RWPE2 (cell line): ENCODE results near the gene ODR4.
"Not testable (repeated sequence)": the region's sequence is repeated elsewhere in the genome, so short reads cannot be mapped to it uniquely, and the experiment has no call there.

Source experiments
- ATAC-seq: fragments of 200-7000 bp; cut with Tn5 transposase; 3 replicates; pipeline ENCODE4 v1.9.1; 2021; ENCODE audit warnings: low read depth
- DNase-seq: peaks from one replicate; pipeline ENCODE4 v3.0.0-alpha.2; 2020; ENCODE audit warnings: low spot score
- H3K27ac ChIP-seq: fragments of 450-650 bp; 2 replicates; pipeline ENCODE4 v1.5.1; 2017; ENCODE audit warnings: mild to moderate bottlenecking; ENCODE audit not compliant: poor library complexity, severe bottlenecking
- H3K27me3 ChIP-seq: fragments of 250-450 bp; sonication (Bioruptor Pico); 2 replicates; pipeline ENCODE4 v1.5.1; 2021; ENCODE audit warnings: mild to moderate bottlenecking, moderate library complexity; ENCODE audit not compliant: insufficient read depth, poor library complexity, severe bottlenecking
- H3K36me3 ChIP-seq: fragments of 250-450 bp; sonication (Bioruptor Pico); 2 replicates; pipeline ENCODE4 v1.5.1; 2020; ENCODE audit warnings: low read depth, mild to moderate bottlenecking, moderate library complexity
- H3K4me1 ChIP-seq: fragments of 250-450 bp; sonication (Bioruptor Pico); 2 replicates; pipeline ENCODE4 v1.5.1; 2021; ENCODE audit warnings: mild to moderate bottlenecking, moderate library complexity; ENCODE audit not compliant: insufficient read depth, poor library complexity, severe bottlenecking
- H3K4me3 ChIP-seq: fragments of 250-450 bp; sonication (Bioruptor Pico); 2 replicates; pipeline ENCODE4 v1.5.1; 2021; ENCODE audit warnings: mild to moderate bottlenecking, moderate library complexity; ENCODE audit not compliant: severe bottlenecking
- H3K9me3 ChIP-seq: fragments of 250-450 bp; sonication (Bioruptor Pico); 2 replicates; pipeline ENCODE4 v1.5.1; 2021; ENCODE audit warnings: mild to moderate bottlenecking, moderate library complexity; ENCODE audit not compliant: severe bottlenecking
- TF ChIP-seq, protein P1 (sequence below): fragments of 450-650 bp; IDR thresholded peaks from one replicate; pipeline ENCODE4 v1.5.1; 2017; ENCODE audit warnings: mild to moderate bottlenecking, moderate library complexity; ENCODE audit not compliant: poor library complexity, severe bottlenecking

ODR4 gene

DNA sequence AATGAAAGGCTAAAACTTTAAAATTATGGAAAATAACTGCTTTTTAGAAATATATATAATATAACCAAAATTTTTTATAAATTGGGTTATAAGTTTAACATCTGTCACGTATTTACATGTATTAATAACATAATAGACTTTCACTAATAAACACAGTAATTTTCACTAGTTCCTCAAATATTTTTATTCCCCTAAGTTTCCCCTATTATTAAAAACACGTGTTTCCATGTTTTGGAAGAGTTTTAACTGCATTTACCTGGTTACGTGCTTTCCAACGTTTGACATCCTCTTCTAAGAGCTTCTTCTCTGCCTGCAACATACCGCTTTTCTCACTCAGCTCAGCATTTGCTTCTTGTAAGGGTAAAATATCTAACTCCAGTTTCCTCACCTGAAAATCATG lies 34.9 kb upstream of the ODR4 start:
- Histone ChIP-seq H3K27ac (no peak overlapping the region), H3K36me3 (peaks cover 100% of the 10 kb centered on the region), H3K4me1 (no peaks in the 10 kb centered on the region), H3K27me3 (no peaks in the 10 kb centered on the region), H3K9me3 (no peaks in the 10 kb centered on the region), H3K4me3 (no peak overlapping the region)
- DNase-seq = no peak
- ATAC-seq = no peak
- TF ChIP-seq, protein P1, sequence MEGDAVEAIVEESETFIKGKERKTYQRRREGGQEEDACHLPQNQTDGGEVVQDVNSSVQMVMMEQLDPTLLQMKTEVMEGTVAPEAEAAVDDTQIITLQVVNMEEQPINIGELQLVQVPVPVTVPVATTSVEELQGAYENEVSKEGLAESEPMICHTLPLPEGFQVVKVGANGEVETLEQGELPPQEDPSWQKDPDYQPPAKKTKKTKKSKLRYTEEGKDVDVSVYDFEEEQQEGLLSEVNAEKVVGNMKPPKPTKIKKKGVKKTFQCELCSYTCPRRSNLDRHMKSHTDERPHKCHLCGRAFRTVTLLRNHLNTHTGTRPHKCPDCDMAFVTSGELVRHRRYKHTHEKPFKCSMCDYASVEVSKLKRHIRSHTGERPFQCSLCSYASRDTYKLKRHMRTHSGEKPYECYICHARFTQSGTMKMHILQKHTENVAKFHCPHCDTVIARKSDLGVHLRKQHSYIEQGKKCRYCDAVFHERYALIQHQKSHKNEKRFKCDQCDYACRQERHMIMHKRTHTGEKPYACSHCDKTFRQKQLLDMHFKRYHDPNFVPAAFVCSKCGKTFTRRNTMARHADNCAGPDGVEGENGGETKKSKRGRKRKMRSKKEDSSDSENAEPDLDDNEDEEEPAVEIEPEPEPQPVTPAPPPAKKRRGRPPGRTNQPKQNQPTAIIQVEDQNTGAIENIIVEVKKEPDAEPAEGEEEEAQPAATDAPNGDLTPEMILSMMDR = no peak

DNA sequence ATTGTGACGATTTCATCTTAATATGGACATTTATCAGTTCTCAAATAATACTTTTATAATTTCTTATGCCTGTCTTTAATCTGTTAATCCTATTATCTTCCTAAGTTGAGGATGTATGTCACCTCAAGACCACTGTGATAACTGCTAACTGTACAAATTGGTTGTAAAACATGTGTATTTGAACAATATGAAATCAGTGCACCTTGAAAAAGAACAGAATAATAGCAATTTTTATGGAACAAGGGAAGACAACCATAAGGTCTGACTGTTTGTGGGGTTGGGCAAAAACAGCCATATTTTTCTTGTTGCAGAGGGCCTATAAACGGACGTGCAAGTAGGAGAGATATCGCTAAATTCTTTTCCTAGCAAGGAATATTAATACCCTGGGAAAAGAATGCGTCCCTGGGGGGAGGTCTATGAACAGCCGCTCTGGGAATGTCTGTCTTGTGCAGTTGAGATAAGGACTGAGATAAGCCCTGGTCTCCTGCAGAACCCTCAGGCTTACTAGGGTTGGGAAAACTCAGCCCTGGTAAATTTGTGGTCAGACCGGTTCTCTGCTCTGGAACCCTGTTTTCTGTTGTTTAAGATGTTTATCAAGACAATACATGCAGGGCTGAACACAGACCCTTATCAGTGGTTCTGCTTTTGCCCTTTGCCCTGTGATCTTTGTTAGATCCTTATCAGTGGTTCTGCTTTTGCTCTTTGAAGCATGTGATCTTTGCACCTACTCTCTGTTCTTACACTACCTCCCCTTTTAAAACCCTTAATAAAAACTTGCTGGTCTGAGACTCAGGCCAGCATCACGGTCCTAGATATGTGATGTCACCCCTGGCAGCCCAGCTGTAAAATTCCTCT lies 27.6 kb upstream of the ODR4 start:
- not testable (repeated sequence) for ATAC-seq, H3K4me3 ChIP-seq, H3K27me3 ChIP-seq, H3K9me3 ChIP-seq, DNase-seq, H3K4me1 ChIP-seq, H3K27ac ChIP-seq
- H3K36me3 ChIP-seq = peaks cover 99% of the 10 kb centered on the region

DNA sequence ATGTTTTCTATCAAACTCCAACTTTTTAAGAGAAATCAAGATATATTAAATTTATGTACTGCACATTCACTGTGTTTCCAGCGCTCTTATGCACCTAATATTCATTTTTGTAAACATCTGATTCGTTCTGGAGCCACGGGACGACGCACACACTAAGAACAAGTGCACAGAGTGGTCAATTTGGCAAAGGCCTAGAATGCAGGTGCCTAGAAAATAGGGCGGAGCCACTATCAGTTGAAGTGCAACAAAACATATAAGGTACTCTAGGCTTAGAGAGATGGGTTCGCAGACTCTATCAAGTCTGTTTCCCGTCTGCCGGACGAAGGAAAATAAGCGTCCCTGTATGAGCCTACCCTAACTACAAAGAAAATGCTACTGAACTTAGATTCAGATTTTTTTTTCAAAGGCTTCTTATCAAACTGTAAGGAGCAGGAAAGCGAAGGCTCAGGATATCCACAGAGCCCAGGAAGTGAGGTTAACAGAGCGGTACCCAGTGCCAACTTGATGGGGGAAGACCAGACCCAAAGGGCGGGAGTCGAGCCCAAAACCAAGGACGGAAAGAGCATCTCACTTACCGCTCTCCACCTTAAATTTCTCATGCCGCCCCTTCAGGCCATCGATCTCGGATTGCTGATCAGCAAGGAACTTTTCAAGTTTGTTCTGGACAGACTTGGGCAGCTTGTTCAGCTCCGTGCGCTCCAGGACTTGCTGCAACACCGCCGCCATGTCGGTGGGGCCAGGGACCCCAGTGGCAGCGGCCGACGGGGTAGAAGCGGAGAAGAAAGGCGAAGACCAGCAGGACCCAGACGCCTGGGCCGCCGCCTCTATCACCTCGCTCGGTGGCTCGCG lies 1.1 kb upstream of the ODR4 start:
- H3K9me3 ChIP-seq = no peaks in the 10 kb centered on the region

DNA sequence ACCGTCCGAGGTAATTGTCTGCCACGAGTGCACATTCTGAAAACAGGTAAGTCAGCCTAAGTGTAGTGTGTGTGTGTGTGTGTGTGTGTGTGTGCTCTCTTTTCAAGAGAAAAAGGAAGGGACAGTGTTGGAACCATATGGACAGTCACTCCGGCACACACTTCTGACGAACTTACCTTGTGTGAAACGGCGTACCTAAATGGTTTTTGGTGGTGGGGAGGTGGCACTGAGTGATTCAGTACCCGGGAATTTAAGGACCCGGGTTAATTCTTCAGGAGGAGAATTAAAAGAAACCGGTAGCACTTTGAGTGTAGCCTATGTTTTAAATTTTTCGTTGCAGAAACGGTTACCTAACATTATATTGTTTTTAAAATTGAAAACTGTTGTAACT lies 286 bp downstream of the ODR4 start:
- H3K27me3 ChIP-seq = no peaks in the 10 kb centered on the region
- peaks cover 43% of the 10 kb centered on the region for H3K36me3 ChIP-seq
- peak overlapping the region; percentile 81 for H3K27ac ChIP-seq
- ATAC-seq (peak; percentile 28), DNase-seq (no peak)
- H3K4me3 ChIP-seq = peak overlapping the region; percentile 55
- no peaks in the 10 kb centered on the region for H3K9me3 ChIP-seq
- H3K4me1 ChIP-seq = peaks cover 17% of the 10 kb centered on the region
- TF ChIP-seq, protein P1 = no peak

More for the DNA sequence above, 1.1 kb upstream of the ODR4 start:
- Histone ChIP-seq H3K27ac (peak overlapping the region; percentile 81), H3K36me3 (peaks cover 43% of the 10 kb centered on the region), H3K27me3 (no peaks in the 10 kb centered on the region), H3K4me3 (peak overlapping the region; percentile 55), H3K4me1 (peaks cover 17% of the 10 kb centered on the region)
- DNase-seq (no peak), ATAC-seq (peak; percentile 22)
- TF ChIP-seq, protein P1 = no peak

DNA sequence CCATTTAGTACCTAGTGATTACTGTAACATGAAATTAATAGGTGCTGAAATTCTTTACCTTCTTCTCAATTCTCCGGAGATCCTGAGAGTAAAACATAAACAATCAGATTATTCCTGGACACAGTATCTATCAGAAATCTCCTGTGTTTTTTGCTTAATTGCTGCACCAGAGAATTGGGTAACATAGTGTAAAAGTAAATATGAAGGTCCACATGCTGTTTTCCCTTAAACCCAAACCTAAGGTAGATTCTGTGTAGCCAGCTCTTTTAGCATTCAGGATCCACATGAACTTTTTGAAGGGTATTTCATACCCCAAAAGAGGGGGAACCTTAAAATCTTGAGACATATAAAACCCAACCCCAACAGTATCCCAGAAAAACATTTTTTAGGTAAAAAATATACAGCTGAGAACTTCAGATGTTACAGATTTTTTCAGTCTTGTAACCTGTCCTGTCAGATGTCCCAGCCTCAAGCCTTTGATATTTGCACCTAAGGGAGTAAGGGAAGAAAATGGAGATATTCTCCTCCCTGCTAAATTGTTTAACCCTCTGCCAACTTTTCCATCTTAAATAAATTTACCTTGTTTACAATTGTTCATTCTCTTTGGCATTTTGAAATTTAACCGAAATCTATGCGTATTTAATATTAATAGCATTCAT lies 11.2 kb downstream of the ODR4 start:
- Histone ChIP-seq H3K36me3 (peaks cover 95% of the 10 kb centered on the region), H3K9me3 (no peaks in the 10 kb centered on the region), H3K27me3 (no peaks in the 10 kb centered on the region), H3K4me3 (no peak overlapping the region), H3K4me1 (no peaks in the 10 kb centered on the region), H3K27ac (no peak overlapping the region)
- DNase-seq (no peak), ATAC-seq (no peak)
- TF ChIP-seq, protein P1 = no peak
